NOMO-1 treated with dmso at 0.1 percent for 144 hours (cell line): ENCODE data around the gene MCCC2.
"Not testable (repeated sequence)": the region's sequence is repeated elsewhere in the genome, so short reads cannot be mapped to it uniquely, and the experiment has no call there.

Experiments
- DNase-seq: peaks from one replicate; lab custom pipeline; 2025; ENCODE audit not compliant: unreplicated experiment; lab: John Stamatoyannopoulos, UW

Gene MCCC2

DNA sequence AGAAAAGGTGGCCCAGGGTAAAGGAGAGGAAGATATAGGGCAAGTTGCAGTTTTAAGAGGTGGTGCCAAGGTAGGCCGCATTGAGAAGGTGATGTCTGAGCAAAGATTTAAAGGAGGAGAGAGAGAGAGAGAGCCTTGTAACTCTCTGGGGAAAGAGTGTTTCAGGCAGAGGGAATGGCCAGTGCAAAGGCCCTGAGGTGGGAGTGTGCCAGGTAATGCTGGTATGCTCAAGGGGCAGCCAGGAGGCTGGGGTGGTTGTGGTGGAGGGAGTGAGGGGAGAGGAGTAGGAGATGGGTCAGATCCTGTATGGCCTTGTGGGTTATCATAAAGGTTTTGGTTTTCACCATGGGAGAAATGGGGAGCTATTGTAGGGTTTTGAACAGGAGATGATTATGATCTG lies 9.9 kb downstream of the MCCC2 start:
- DNase-seq: no peak

DNA sequence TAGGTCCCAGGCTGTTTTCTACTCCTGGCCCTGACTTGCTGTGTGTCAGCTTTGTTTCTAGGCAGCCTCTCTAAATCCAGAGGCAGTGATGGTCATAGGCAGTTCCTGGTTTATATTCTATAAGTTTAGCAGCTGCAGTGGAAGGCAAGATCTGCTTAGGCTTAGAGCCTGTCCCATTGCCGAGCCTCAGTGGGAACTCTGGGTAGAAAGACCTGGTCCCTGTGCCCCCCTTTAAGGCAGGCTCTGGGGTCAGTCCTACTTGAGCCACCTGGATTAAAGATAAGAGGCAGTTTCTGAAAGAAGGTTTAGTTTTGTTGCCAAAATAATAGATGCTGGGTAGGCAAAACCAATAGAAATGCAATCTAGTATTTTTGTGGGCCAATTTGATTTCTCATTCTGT lies 13.6 kb downstream of the MCCC2 start:
- DNase-seq: no peak

DNA sequence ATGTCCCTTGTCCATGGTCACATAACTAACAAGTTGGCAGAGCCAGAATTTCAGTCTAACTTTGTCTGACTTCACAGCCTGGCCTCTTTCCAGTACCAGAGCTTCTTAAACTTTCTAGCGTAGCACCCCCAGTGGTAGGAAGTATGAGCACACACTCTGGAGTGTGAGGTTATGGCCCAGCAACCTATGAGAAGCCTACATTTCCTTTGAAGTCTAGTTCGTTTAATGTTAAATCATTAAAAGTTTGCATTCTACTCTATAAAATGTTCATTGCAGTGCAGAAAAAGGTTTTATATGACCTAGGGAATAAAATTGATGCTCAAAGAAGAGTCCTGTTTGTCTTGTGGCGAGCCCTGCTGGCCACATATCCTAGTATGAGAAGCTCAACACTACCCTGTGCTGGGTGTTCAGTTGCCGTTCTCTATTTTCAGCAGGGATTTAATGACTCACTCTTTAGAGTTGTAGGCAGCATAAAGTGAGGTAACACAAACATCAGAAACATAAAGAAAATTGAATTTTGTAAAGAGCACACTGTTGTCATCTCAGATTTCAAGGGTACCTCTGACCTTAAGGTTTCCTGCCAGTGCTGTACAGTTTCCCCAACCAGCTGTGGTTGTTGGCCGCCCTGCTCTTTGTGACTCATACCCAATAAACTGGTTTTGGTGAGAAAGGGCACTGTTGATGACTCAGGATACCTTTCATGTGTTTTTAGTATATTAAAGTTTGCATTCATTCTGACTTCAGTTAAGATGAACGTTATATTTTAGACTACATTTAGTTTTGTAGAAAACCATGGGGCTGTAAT lies 14.3 kb downstream of the MCCC2 start:
- DNase-seq: no peak

DNA sequence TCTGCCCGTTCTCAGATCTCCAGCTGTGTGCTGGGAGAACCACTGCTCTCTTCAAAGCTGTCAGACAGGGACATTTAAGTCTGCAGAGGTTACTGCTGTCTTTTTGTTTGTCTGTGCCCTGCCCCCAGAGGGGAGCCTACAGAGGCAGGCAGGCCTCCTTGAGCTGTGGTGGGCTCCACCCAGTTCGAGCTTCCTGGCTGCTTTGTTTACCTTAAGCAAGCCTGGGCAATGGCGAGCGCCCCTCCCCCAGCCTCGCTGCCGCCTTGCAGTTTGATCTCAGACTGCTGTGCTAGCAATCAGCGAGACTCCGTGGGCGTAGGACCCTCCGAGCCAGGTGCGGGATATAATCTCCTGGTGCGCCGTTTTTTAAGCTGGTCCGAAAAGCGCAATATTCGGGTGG lies 22.8 kb downstream of the MCCC2 start:
- DNase-seq: not testable (repeated sequence)

DNA sequence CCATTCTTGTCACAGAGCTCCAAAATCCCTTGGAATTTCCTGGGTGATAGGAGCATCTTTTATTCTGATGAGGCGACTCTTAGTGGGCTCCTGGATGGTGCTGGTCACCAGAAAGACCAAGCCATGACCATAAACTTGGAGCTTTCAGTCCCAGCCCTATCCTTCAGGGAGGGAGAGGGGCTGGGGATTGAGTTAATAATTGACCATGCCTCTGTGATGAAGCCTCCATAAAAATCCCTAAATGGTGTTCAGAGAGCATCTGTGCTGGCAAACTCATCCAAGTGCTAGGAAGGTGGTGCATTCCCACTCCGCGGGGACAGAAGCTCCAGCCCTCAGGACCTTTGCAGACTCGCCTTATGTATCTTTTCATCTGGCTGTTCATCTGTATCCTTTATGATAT lies 28.7 kb downstream of the MCCC2 start:
- DNase-seq: no peak

DNA sequence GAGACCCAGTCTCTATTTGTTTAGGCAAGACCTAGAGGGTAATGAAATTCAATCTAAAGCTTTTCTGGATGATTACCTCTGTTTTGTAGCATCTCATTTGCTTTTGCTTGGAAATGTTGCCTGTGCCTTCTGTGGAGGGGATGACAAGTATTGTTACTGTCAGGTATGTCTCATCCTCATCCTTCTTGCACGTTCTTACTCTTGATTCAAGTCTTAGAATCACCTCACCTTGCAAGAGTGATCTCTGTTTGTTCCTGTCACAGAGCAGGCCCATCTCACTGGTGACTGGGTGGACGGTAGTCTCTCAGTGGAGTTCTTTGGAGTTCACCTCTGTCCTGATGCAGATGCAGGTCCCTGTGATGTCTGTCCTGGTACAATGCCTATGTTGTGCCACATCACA lies 33.5 kb downstream of the MCCC2 start:
- no peak for DNase-seq

DNA sequence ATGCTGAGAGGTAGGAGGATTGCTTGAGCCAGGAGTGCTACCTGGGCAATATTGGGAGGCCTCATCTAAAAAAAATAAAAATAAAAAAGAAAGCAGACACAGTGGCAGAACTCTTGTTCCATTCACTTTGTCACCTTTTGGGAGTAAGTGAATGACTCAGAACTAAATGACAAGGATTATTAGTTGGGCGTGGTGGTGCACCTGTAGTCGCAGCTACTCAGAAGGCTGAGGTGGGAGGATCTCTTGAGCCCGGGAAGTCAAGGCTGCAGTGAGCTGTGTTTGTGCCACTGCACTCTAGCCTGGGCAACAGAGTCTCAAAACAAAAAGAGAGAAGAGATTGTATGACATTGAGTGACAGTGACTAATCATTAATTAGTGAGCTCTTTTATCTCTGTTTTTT lies 34.1 kb downstream of the MCCC2 start:
- DNase-seq: no peak

DNA sequence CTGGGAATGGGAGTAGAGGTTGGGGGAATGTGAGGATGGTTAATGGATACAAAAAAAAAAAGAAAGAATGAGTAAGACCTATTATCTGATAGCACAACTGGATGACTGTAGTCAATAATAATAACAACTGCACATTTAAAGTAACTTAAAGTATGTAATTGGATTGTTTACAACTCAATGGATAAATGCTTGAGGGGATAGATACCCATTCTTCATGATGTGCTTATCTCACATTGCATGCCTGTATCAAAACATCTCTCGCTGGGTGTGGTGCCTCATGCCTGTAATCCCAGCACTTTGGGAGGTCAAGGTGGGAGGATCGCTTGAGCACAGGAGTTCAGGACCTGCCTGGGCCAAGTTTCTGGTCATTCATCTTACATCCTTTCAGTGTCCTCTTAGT lies 34.6 kb downstream of the MCCC2 start:
- no peak for DNase-seq

DNA sequence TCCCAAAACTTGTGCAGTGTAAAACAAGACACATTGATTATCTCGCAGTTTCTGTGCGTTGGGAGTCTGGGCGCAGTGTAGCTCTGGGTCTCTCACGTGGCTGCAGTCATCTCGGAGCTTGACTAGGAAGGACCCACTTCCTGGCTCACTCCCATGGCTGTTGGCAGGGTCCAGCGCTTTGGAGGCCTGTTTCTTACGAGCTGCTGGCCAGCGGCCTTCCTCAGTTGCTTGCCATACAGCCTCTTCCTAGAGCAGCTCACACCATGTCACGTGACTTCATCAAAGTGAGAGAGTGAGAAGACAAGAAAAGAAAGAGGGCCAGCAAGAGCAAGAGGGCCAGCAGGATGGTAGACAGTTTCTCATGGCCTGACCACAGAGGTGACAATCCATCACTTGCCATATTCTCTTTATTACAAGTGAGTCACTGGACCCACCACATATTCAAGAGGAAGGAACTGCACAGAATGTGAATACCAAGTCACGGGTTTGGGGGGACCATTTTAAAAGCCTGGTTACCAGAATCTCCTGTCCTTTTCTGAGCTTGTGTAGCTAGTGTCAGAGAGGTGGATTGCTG lies 36.2 kb downstream of the MCCC2 start:
- DNase-seq: no peak

DNA sequence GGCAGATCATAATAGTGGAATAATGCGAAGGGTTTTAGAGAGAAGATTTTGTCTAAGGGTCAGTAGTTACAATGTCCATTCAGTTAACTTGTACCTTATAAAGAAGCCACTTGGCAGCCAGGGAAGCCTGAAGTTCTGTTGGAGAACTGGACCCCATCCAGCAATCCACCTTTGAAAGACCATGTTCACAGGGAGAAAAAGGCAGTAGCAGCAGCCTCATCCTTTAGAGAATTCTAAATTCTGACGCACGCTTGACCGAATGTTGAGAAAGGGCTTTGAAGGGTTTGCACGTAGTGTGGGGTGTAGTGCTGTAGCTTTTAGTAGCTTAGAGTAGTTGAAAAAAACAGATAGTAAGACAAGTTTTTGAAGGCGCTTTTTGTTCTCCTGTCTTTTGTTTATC lies 42.8 kb downstream of the MCCC2 start:
- no peak for DNase-seq

DNA sequence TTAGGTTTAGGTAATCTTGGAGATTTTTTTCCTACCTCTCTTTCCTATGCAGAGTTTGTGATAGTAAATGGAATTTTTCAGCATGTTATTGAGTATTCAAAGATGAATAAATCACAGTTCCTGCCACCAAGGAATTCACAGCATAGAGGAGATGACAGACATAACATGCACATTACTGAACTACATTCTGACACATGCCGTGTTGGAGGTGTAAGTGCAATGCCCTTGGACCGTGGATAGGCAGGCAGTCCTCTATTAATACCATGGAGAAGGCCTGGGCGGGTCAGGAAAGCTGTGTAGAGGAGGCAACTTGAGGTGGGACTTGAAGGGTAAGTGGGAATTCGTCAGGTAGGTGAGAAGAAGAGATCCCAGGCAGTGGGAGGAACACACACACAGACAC lies 43.9 kb downstream of the MCCC2 start:
- DNase-seq: no peak

DNA sequence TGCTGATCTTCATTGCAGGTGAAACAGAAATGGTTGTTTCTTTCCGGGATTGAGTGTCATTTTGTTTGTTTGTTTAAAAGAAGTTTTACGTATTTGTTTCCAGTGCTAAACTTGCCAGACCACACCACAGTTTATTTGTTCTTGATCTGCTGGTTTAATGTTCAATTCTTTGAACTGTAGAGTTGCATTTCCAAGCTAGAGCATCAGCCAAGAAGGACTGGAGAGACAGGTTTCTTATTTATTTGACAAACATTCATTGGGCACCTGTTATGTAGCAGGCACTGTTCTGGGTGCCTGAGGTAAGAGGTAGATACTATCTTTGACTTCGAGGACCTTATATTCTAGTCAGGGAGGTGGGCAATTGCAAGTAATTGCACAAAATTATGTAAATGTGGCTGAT lies 45.0 kb downstream of the MCCC2 start:
- DNase-seq: no peak

DNA sequence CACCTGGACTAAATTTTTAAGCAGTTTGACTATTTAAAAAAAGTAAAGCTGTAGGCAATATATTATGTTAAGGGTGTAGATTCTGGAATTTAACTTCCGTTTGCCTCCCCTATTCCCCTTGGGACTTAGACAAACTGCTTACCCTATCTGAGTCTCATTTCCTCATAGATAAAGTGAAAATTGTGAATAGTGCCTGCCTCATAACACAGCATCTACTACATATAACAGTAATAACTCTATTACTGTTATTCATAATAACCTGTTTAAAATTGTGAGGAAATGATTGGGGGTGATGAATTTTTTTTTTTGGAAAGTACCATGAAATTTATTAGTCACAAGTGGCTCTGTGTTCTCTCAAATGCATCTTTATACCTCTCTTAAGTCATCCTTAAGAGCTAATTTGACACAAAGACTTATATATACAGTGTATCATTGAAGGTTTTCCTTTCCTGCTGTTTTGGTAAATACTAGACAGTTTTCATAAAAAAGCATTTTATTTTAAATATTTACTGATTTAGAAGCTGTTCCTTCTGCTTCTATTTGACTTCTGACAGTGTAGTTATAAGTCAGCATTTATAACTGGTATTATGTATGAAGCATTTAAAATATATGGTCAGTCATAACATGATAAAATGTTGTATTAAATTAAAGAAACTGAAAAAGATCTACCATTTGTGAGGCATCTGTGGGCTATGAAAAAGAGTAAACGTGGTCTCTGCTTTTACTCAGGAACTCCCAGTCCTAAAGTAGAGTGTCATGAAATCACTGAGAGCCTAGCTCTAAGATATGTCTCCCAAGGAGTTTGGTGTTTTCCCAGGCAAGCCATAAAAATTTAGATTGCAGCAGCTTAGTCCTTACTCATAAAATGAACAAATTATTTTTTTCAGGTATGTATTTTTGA lies 46.4 kb downstream of the MCCC2 start:
- no peak for DNase-seq

DNA sequence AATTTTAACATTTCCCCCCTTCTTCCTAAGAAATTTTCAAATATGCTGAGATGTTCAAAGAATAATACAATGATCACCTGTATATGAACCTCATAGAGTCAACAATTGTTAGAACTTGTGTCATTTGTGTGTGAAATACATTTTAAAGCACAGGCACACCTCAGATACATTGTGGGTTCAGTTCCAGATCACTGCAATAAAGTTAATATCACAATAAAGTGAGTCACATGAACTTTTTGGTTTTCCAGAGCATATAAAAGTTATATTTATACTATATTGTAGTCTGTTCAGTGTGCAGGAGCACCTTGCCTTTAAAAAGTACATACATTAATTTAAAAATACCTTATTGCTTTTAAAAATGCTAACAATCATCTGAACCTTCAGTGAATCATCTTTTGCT lies 50.0 kb downstream of the MCCC2 start:
- DNase-seq: no peak

DNA sequence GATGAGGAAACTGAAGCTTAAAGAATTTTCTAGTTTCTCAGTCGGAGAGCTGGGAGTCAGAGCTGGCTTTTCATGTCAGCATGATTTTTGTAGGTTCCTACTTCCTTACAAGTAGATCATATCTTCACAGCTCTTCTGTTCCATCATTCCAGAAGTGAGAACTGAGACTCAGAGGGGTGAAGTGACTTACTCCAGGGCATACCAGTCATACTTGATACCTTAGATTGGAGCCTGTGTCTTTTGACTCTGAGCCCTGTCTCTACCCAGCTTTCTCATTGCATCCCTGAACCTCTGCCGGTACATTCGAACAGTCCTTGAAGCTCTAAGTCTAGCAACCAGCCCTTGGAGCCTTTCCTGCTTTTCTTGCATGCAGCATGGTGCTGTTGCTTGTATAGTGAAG lies 53.3 kb downstream of the MCCC2 start:
- DNase-seq: no peak

DNA sequence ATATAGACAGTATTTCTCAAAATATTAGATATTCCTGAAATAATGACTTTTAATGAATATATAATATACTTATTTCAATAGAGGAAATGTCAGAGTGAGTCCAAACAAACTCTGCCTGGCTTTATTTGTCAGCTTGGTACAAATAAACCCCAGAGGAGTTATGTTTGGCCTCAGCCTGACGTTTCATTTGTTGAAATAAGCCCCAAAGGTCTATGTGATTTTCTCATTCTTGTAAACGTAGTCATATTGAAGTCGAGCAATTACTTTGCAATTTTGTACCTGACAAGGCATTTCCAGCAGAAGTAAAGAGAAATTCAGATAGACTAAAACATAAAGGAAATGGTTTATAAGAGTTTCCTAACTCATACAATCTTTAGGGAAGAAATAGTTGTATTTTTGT lies 57.9 kb downstream of the MCCC2 start:
- DNase-seq: no peak

DNA sequence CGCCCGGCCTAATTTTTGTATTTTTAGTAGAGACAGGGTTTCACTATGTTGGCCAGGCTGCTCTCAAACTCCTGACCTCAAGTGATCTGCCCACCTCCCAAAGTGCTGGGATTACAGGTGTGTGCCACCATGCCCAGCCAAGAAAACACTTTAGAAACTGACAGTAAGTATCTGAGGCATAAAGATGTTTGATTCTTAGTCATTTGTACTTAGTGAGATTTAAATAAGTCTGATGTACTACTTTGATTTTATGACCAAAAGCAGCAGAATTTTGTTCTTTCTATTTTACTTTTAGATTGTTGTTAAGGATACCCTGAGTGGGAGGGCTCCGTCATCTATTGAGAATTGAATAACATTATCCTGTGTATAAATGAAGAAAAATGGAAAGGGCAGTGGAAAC lies 63.8 kb downstream of the MCCC2 start:
- not testable (repeated sequence) for DNase-seq

DNA sequence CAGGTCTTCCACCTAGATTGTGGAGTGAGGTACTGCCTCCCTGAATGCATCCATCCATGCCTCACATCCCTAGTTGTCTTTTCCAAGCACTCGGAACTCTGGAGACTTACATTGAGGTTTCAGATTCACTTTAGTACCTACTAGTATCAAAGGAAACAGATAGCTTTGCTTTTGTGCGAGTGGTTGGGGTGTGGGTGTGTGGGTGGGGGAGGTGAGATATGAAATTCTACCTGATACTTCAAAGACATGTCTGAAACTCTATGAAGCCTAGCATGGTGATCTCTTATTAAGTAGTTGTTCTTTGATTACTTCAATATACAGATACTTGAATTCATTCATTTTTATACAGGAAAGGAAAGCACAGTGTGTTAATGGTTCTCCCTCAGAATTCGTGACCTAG lies 64.4 kb downstream of the MCCC2 start:
- DNase-seq: no peak

DNA sequence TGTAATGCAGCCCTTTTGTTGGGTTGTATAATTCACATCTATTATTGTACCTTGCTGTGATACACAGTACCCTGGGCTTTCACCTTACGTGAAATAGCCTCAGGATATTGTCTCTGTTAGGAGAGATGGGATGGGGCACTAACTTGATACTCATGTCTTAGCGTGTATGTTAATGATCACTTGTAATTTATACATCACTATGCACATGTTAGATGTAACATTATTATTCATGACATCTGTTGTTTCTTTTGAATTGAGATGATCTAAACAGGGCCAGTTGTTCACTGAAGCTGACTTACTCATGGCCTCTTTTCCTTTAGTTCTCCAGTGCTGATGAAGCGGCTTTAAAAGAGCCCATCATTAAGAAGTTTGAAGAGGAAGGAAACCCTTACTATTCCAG lies 65.2 kb downstream of the MCCC2 start:
- no peak for DNase-seq

DNA sequence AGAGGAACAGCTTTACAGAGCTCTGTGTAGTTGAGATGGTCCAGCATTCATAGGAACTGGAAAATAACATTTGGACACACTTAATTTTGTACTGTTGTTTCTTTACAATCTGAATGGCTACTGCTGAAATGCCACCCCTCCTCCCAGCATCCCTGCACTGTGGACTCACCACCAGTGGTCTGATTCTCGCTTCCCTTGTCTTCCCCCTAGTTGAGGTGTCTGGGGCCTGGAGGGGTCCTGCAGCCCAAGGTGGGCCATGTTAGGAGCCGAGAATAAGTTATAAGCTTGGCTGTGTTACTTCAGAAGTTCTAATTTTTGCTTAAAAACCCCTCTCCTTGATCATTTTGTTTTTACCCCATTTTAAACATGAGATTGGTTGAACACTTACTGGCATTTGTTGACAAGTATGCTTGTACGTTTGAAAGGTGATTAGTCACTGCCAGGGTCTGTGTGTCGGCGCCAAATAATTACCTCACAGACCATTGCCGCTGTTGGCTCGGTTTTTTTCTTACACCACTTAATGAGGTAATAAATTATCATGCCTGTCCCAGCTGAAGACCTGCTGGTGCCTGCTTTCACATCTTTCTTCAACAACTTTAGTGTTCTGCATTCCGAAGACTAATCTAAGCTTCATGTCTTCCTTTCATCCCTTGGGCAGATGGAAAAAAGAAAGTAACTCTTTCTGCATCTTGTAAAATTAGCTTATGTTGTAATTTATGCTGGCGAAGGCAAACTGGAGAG lies 65.8 kb downstream of the MCCC2 start:
- no peak for DNase-seq

DNA sequence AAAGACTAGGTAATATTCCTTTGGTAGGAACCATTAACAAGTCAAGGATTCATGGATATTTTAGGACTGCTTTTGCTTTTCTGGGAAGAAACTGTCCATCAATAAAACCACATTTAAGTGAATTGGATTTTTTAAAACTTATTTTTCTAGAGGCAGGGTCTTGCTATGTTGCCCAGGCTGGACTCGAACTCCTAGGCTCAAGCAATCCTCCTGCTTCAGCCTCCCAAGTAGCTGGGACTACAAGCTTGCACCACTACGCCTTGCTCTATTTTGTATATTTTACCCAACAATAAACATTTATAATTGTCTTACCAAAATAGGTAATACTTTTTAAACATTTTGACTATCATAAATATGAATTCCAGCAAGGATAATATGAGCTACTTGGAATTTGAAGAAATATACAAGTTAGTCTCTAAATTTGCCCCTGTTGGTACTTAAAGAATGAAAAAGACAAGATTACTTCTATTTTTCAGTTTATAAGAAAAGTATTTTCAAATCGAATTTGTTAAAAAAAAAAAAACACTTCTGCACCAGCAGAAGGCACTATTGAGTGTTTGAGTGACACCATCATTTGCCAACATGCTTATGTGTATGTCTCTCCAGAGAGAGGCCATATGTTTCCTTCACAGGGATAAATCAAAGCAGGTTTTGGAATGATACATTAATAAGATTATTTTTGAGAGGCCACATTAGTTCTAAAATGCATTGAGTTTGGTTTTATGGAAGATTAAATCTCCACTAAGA lies 71.9 kb downstream of the MCCC2 start:
- no peak for DNase-seq
